GM06990 (cell line): ENCODE data around the gene HMOX1.

Source experiments
- DNase-seq: peaks from one replicate; pipeline ENCODE4 v3.0.0-alpha.2; 2011; ENCODE audit not compliant: insufficient read length; ENCODE audit errors: extremely low read depth
- H3K27me3 ChIP-seq: replicated peaks from 2 replicates; pipeline ENCODE4 v1.6.0; 2011; ENCODE audit warnings: low read length; ENCODE audit not compliant: control insufficient read depth, insufficient read depth
- H3K36me3 ChIP-seq: 2 replicates; pipeline ENCODE4 v1.5.1; 2011; ENCODE audit warnings: low read length; ENCODE audit not compliant: control insufficient read depth, insufficient read depth
- H3K4me3 ChIP-seq: replicated peaks from 2 replicates; pipeline ENCODE4 v1.5.1; 2011; ENCODE audit warnings: low read depth, mild to moderate bottlenecking, control low read depth, low read length
- CTCF ChIP-seq: IDR thresholded peaks from 2 replicates; pipeline ENCODE4 v1.5.1; 2011; ENCODE audit warnings: low read length, control low read depth, mild to moderate bottlenecking, inconsistent platforms; ENCODE audit not compliant: insufficient read depth, poor library complexity, severe bottlenecking

Gene HMOX1

GRCh38 chr22:35353318-35353717 is 27.6 kb upstream of the HMOX1 start:
- TF ChIP-seq CTCF, result no peak
- no peaks in the 10 kb centered on the region for H3K36me3 ChIP-seq
- H3K27me3 ChIP-seq, result no peaks in the 10 kb centered on the region
- no peak for DNase-seq
- no peak overlapping the region for H3K4me3 ChIP-seq

- H3K27me3 ChIP-seq, result no peaks in the 10 kb centered on the region
- no peaks in the 10 kb centered on the region for H3K36me3 ChIP-seq
- H3K4me3 ChIP-seq, result no peak overlapping the region
- no peak for TF ChIP-seq CTCF
- no peak for DNase-seq
These were observed 26.8 kb upstream of the HMOX1 start for GRCh38 chr22:35354068-35354467.

GRCh38 chr22:35357883-35358621 is 22.8 kb upstream of the HMOX1 start:
- no peaks in the 10 kb centered on the region for H3K36me3 ChIP-seq
- no peaks in the 10 kb centered on the region for H3K27me3 ChIP-seq
- no peak for TF ChIP-seq CTCF
- H3K4me3 ChIP-seq, result no peak overlapping the region
- DNase-seq, result no peak

GRCh38 chr22:35359380-35360065 is 21.4 kb upstream of the HMOX1 start:
- Histone ChIP-seq H3K4me3 (no peak overlapping the region), H3K27me3 (no peaks in the 10 kb centered on the region), H3K36me3 (no peaks in the 10 kb centered on the region)
- DNase-seq, result no peak
- TF ChIP-seq CTCF, result no peak

- no peaks in the 10 kb centered on the region for H3K36me3 ChIP-seq
- no peak overlapping the region for H3K4me3 ChIP-seq
- no peak for TF ChIP-seq CTCF
- no peak for DNase-seq
- no peaks in the 10 kb centered on the region for H3K27me3 ChIP-seq
These were observed 19.8 kb upstream of the HMOX1 start for GRCh38 chr22:35361001-35361558.
